Caco-2 (cell line): Measurements from ENCODE around the gene STAT1. TPM values are rescaled to one million over a fixed set of nuclear protein-coding genes. Genes with fewer than 3 reads are reported as not detected.

Experiments
- BruUV-seq: library from RNA; stranded (reverse); fragments of 400-500 nt; replicated peaks from 2 replicates; lab custom pipeline; 2021; lab: Mats Ljungman, UMichigan
- CTCF ChIA-PET: fragments of 300-600 bp; sonication (Branson Sonifier 250); formaldehyde crosslinking; loops from one replicate; lab custom pipeline; 2022; ENCODE audit warnings: antibody characterized with exemption; lab: Charles Lee
- POLR2A ChIA-PET: fragments of 300-600 bp; sonication (Branson Sonifier 250); formaldehyde crosslinking; loops from one replicate; lab custom pipeline; 2022; ENCODE audit warnings: antibody characterized with exemption; lab: Charles Lee
- DNase-seq, 2 experiments: peaks; one replicate each; pipeline versions ENCODE4 v3.0.0 to v3.0.0-alpha.2; 2020 to 2022
- H3K27me3 ChIP-seq: replicated peaks from 2 replicates; pipeline ENCODE4 v1.6.0; 2011; ENCODE audit warnings: low read length; ENCODE audit not compliant: control insufficient read depth, insufficient read depth
- H3K36me3 ChIP-seq: 2 replicates; pipeline ENCODE4 v1.5.1; 2011; ENCODE audit warnings: low read length; ENCODE audit not compliant: control insufficient read depth, insufficient read depth
- H3K4me1 ChIP-seq: fragments of 250-450 bp; sonication (Bioruptor Pico); 2 replicates; pipeline ENCODE4 v1.5.1; 2020; ENCODE audit warnings: mild to moderate bottlenecking
- H3K4me3 ChIP-seq: 2 replicates; pipeline ENCODE4 v1.5.1; 2011; ENCODE audit warnings: low read depth, mild to moderate bottlenecking, control low read depth, low read length
- H3K9me3 ChIP-seq: fragments of 250-450 bp; sonication (Bioruptor Pico); 2 replicates; pipeline ENCODE4 v1.5.1; 2020; ENCODE audit warnings: mild to moderate bottlenecking, moderate library complexity
- H3K27ac Mint-ChIP-seq: one replicate; pipeline ENCODE4 v1.8.0; 2022; ENCODE audit warnings: mixed read lengths; ENCODE audit not compliant: unreplicated experiment
- H3K27me3 Mint-ChIP-seq: one replicate; pipeline ENCODE4 v1.8.0; 2022; ENCODE audit warnings: mixed read lengths; ENCODE audit not compliant: insufficient read depth, unreplicated experiment
- H3K36me3 Mint-ChIP-seq: one replicate; pipeline ENCODE4 v1.8.0; 2022; ENCODE audit warnings: mild to moderate bottlenecking, mixed read lengths; ENCODE audit not compliant: insufficient read depth, unreplicated experiment
- H3K4me1 Mint-ChIP-seq: one replicate; pipeline ENCODE4 v1.8.0; 2022; ENCODE audit warnings: low read depth, mixed read lengths; ENCODE audit not compliant: unreplicated experiment
- H3K4me3 Mint-ChIP-seq: one replicate; pipeline ENCODE4 v1.8.0; 2022; ENCODE audit warnings: mild to moderate bottlenecking, moderate library complexity, mixed read lengths; ENCODE audit not compliant: unreplicated experiment
- H3K9me3 Mint-ChIP-seq: one replicate; pipeline ENCODE4 v1.8.0; 2022; ENCODE audit warnings: mixed read lengths; ENCODE audit not compliant: unreplicated experiment
- intact Hi-C: fragments of 100-400 bp; cut with micrococcal nuclease; formaldehyde crosslinking; loops from one replicate; pipeline ENCODE4 v1.10.0; 2022; ENCODE audit not compliant: unreplicated experiment
- total RNA-seq: library from RNA; stranded (reverse); gene quantifications from 2 replicates; pipeline ENCODE4 v1.2.3, GENCODE V29; 2022
- TF ChIP-seq, protein P1 (sequence below), 2 experiments: fragments of 200-600 bp in 1 of 2; IDR thresholded peaks; 1 replicate in 1 of 2; 2 replicates in 1 of 2; pipeline versions ENCODE4 v1.5.1 to v1.8.0; 2011 to 2022; ENCODE audit warnings: antibody characterized with exemption in 1 of 2, control low read depth in 1 of 2, inconsistent platforms in 1 of 2, low read depth in 1 of 2, low read length in 1 of 2, mild to moderate bottlenecking in 1 of 2, moderate library complexity in 1 of 2; ENCODE audit not compliant: insufficient read depth in 1 of 2, severe bottlenecking in 1 of 2, unreplicated experiment in 1 of 2

STAT1 gene
- total RNA-seq, 1 experiment from 2014 or later = 126 TPM

DNA sequence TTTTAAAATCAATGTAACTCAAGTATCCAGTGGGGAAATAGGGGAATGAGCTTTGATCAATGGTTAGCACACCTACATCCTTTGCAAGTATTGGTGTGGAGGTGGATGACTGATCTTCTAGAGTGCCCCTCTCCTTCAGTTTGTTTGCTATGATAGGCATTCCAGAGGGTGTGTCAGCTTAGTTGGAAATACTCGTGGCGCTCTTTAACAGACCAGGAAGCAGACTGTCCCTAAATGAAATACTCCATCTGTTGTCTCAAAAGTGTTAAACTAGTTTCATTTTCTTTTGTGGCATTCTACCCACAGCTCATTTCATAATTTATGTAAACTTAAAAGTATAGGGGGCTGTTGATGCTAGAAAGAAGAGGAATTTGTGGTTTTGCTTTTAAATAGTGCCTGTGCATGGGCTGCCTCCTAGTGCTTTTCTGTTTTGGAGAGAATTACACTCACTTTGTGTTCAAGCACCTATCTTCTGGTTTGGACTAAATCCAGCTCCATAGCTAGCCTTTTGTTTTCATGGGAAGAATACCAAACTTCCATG, 66.2 kb downstream of the STAT1 start:
- ChIA-PET CTCF (interaction anchor here (0.9 to 1.0 kb wide), 2 partner anchors 26 to 165 kb away, joined by 3 to 4 read pairs; no protein-coding TSS in a partner anchor), POLR2A (interaction anchor here (0.6 to 1.5 kb wide), 3 partner anchors 32 to 618 kb away, joined by 3 to 9 read pairs (median 8); no protein-coding TSS in a partner anchor)
- Mint-ChIP-seq H3K27me3 (no peaks in the 10 kb centered on the region), H3K9me3 (no peaks in the 10 kb centered on the region), H3K4me3 (peak overlapping the region; percentile 15), H3K27ac (no peak overlapping the region), H3K36me3 (no peaks in the 10 kb centered on the region), H3K4me1 (peaks cover 7% of the 10 kb centered on the region)
- TF ChIP-seq, protein P1, sequence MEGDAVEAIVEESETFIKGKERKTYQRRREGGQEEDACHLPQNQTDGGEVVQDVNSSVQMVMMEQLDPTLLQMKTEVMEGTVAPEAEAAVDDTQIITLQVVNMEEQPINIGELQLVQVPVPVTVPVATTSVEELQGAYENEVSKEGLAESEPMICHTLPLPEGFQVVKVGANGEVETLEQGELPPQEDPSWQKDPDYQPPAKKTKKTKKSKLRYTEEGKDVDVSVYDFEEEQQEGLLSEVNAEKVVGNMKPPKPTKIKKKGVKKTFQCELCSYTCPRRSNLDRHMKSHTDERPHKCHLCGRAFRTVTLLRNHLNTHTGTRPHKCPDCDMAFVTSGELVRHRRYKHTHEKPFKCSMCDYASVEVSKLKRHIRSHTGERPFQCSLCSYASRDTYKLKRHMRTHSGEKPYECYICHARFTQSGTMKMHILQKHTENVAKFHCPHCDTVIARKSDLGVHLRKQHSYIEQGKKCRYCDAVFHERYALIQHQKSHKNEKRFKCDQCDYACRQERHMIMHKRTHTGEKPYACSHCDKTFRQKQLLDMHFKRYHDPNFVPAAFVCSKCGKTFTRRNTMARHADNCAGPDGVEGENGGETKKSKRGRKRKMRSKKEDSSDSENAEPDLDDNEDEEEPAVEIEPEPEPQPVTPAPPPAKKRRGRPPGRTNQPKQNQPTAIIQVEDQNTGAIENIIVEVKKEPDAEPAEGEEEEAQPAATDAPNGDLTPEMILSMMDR (IDR thresholded peaks at IDR 0.05; ENCODE audit: insufficient read depth in 1 of 2, low read depth in 1 of 2, low read length in 1 of 2, severe bottlenecking in 1 of 2, unreplicated experiment in 1 of 2) = no peak
- intact Hi-C loops = loop anchor here (1.0 to 2.0 kb wide), 8 partner anchors 20 to 167 kb away; partner anchors contain the start of gene GLS
- Histone ChIP-seq H3K36me3 (no peaks in the 10 kb centered on the region), H3K27me3 (no peaks in the 10 kb centered on the region), H3K4me1 (peaks cover 33% of the 10 kb centered on the region), H3K4me3 (no peak overlapping the region), H3K9me3 (no peaks in the 10 kb centered on the region)
- DNase-seq = peak; percentile 60 to 67
- no TSS peak for BruUV-seq

DNA sequence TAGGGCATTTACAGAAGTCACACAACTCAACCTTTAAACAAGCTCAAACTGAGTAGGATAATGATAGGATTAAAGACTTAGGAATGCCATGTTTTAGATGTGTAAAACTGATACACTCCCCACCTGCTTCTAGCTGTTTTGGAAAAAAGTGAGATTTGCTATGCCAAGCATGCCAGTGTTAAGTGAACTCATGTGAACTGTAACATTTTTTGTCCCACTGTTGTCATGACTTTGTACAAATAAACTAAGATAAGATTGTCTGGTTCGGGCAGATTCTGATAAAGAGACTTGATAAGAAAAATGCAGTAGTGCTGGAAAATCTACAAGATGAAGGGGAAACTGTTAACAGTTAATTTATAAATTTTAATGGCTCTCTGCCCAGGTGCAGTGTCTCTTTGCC, 66.8 kb downstream of the STAT1 start:
- no peaks in the 10 kb centered on the region for H3K27me3 ChIP-seq
- Mint-ChIP-seq H3K9me3 (no peaks in the 10 kb centered on the region), H3K4me3 (peak overlapping the region; percentile 15), H3K36me3 (no peaks in the 10 kb centered on the region), H3K4me1 (peaks cover 7% of the 10 kb centered on the region), H3K27me3 (no peaks in the 10 kb centered on the region), H3K27ac (no peak overlapping the region)
- no peak overlapping the region for H3K4me3 ChIP-seq
- no TSS peak for BruUV-seq
- H3K9me3 ChIP-seq = no peaks in the 10 kb centered on the region
- intact Hi-C loops = loop anchor here (1.0 to 2.0 kb wide), 8 partner anchors 20 to 166 kb away; partner anchors contain the start of gene GLS
- POLR2A ChIA-PET = interaction anchor here (0.9 to 1.5 kb wide), 2 partner anchors 33 to 65 kb away, joined by 3 to 8 read pairs; no protein-coding TSS in a partner anchor
- no peaks in the 10 kb centered on the region for H3K36me3 ChIP-seq
- DNase-seq = peak; percentile 60 to 76
- CTCF ChIA-PET = interaction anchor here (0.9 to 1.0 kb wide), 2 partner anchors 26 to 165 kb away, joined by 3 to 4 read pairs; no protein-coding TSS in a partner anchor
- peaks cover 33% of the 10 kb centered on the region for H3K4me1 ChIP-seq
- TF ChIP-seq, protein P1 (IDR thresholded peaks at IDR 0.05; ENCODE audit: insufficient read depth in 1 of 2, low read depth in 1 of 2, low read length in 1 of 2, severe bottlenecking in 1 of 2, unreplicated experiment in 1 of 2) = no peak

DNA sequence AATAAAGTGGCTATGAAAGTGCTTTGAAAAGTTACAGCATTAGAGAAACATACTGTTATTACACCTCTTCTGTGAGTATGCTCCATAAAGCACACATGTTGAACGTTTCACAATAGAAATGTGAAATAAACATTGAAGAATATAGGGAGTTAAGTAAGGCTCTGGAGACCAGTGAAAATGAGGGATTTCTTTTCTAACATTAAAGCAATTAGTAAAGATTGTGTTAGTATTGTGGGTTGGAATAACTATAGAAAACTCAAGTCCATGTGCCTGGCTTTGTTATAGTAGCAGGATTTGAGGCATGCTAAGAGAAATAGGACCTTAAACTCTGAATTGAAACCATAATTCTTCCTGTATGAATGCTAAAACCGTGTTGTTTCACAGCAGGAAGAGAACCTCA, 70.3 kb downstream of the STAT1 start:
- Histone ChIP-seq H3K4me1 (peaks cover 27% of the 10 kb centered on the region), H3K4me3 (no peak overlapping the region), H3K27me3 (no peaks in the 10 kb centered on the region), H3K9me3 (no peaks in the 10 kb centered on the region), H3K36me3 (no peaks in the 10 kb centered on the region)
- ChIA-PET POLR2A (no interaction called here), CTCF (no interaction called here)
- Mint-ChIP-seq H3K4me1 (peaks cover 7% of the 10 kb centered on the region), H3K9me3 (no peaks in the 10 kb centered on the region), H3K4me3 (no peak overlapping the region), H3K27me3 (no peaks in the 10 kb centered on the region), H3K27ac (no peak overlapping the region), H3K36me3 (peaks cover 7% of the 10 kb centered on the region)
- DNase-seq = no peak
- BruUV-seq = no TSS peak
- intact Hi-C loops = no loop called here
- TF ChIP-seq, protein P1 (IDR thresholded peaks at IDR 0.05; ENCODE audit: insufficient read depth in 1 of 2, low read depth in 1 of 2, low read length in 1 of 2, severe bottlenecking in 1 of 2, unreplicated experiment in 1 of 2) = no peak
